Effector memory CD4-positive, alpha-beta T cell (primary cell): Measurements from ENCODE around the gene SEMA4F.

Source experiments
- DNase-seq, 3 donors: peaks; one replicate each; pipeline ENCODE4 v3.0.0-alpha.2; 2020
- H3K27ac ChIP-seq: 2 replicates; pipeline ENCODE4 v1.7.0; 2013; ENCODE audit warnings: mild to moderate bottlenecking, low read length, moderate library complexity; ENCODE audit not compliant: insufficient read depth, poor library complexity, severe bottlenecking
- H3K27me3 ChIP-seq: replicated peaks from 2 replicates; pipeline ENCODE4 v1.7.0; 2013; ENCODE audit warnings: mild to moderate bottlenecking, low read length; ENCODE audit not compliant: insufficient read depth, control insufficient read depth, poor library complexity, severe bottlenecking
- H3K36me3 ChIP-seq: 2 replicates; pipeline ENCODE4 v1.7.0; 2013; ENCODE audit warnings: mild to moderate bottlenecking, low read length, moderate library complexity; ENCODE audit not compliant: control insufficient read depth, insufficient read depth
- H3K4me1 ChIP-seq: 2 replicates; pipeline ENCODE4 v1.7.0; 2013; ENCODE audit warnings: low read length, mild to moderate bottlenecking; ENCODE audit not compliant: control insufficient read depth, insufficient read depth, poor library complexity, severe bottlenecking
- H3K4me3 ChIP-seq: 2 replicates; pipeline ENCODE4 v1.7.0; 2013; ENCODE audit warnings: low read length, low read depth, mild to moderate bottlenecking; ENCODE audit not compliant: insufficient read depth, poor library complexity, severe bottlenecking
- H3K9me3 ChIP-seq: 2 replicates; pipeline ENCODE4 v1.7.0; 2013; ENCODE audit warnings: mild to moderate bottlenecking, low read length, moderate library complexity; ENCODE audit not compliant: control insufficient read depth
- total RNA-seq, 3 donors: gene quantifications; one replicate each; lab custom pipeline; 2026; lab: John Stamatoyannopoulos, UW

The SEMA4F gene, protein sequence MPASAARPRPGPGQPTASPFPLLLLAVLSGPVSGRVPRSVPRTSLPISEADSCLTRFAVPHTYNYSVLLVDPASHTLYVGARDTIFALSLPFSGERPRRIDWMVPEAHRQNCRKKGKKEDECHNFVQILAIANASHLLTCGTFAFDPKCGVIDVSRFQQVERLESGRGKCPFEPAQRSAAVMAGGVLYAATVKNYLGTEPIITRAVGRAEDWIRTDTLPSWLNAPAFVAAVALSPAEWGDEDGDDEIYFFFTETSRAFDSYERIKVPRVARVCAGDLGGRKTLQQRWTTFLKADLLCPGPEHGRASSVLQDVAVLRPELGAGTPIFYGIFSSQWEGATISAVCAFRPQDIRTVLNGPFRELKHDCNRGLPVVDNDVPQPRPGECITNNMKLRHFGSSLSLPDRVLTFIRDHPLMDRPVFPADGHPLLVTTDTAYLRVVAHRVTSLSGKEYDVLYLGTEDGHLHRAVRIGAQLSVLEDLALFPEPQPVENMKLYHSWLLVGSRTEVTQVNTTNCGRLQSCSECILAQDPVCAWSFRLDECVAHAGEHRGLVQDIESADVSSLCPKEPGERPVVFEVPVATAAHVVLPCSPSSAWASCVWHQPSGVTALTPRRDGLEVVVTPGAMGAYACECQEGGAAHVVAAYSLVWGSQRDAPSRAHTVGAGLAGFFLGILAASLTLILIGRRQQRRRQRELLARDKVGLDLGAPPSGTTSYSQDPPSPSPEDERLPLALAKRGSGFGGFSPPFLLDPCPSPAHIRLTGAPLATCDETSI
- 13.8 to 22.5 (median 16.5) reads per million in 3 donors for total RNA-seq

- Histone ChIP-seq H3K4me1 (peaks cover 8% of the 10 kb centered on the region), H3K36me3 (peaks cover 3% of the 10 kb centered on the region), H3K9me3 (no peaks in the 10 kb centered on the region), H3K27me3 (no peaks in the 10 kb centered on the region), H3K4me3 (peak within 1 kb of the TSS; percentile 84), H3K27ac (peak within 1 kb of the TSS; percentile 59)
- DNase-seq = peak; percentile 85 to 92 (median 92)
Observed at GRCh38 chr2:74653985-74654882, at the start of gene SEMA4F. Gene SEMA4F (plus strand): TSS chr2:74654247. CDS start chr2:74654377, 130 bp downstream.

DNA sequence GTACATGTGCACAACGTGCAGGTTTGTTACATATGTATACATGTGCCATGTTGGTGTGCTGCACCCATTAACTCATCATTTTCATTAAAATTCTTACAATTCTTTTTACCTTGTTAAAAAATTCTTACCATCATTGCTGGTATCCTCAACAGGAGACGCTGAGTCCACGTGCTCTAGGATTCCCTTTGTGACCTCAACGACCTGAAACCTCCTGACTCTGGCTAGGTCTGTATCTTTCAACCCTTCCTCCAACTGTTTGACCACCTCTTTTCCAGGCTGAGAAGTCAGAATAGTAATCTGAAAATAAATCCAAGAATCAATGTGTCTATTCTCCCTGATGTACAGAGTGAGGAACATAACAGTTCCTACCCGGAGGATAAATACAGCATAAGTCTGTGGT is 47.1 kb upstream of the SEMA4F start:
- Histone ChIP-seq H3K4me1 (no peaks in the 10 kb centered on the region), H3K27me3 (no peaks in the 10 kb centered on the region), H3K36me3 (no peaks in the 10 kb centered on the region), H3K4me3 (no peak overlapping the region), H3K27ac (no peak overlapping the region), H3K9me3 (no peaks in the 10 kb centered on the region)
- DNase-seq = no peak

- no peaks in the 10 kb centered on the region for H3K4me1 ChIP-seq
- H3K27ac ChIP-seq = no peak overlapping the region
- H3K27me3 ChIP-seq = peaks cover 3% of the 10 kb centered on the region
- no peaks in the 10 kb centered on the region for H3K36me3 ChIP-seq
- H3K4me3 ChIP-seq = no peak overlapping the region
- H3K9me3 ChIP-seq = no peaks in the 10 kb centered on the region
- DNase-seq = no peak
Observed at GRCh38 chr2:74617122-74617521, 36.9 kb upstream of the SEMA4F start.

DNA sequence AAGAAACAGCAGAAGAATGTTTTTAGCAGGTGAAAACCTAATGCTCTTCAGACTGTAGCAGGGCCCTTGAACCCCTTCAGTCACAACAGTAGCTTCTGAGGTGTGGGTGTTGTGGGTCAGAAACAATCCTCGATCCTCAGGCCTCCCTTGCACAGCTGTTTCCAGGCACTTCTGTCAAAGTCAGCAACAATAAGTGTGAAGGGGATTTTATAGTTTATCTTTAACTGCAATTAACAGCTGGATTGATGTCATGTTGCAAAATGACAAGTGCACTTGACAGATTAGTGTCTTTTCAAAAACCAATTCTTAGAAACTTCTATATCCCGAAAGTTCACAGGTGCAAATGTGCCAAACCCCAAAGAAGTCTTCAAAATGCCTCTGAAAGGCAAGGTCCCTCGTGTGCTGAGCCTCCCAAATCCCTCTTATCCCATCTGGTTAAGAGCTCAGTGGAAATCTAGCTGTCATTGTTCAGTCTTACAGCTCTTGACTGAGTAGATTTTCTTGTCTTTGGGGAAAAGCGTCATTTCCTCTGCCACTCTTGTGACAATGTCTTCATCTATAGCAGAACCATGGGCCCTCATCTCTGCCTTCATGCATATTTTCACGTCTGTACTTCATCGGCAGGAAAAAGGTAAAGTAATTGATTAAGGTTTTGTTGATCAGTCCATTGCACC is 35.5 kb upstream of the SEMA4F start:
- DNase-seq = no peak
- Histone ChIP-seq H3K27me3 (peaks cover 3% of the 10 kb centered on the region), H3K4me1 (no peaks in the 10 kb centered on the region), H3K27ac (no peak overlapping the region), H3K36me3 (no peaks in the 10 kb centered on the region), H3K4me3 (no peak overlapping the region), H3K9me3 (no peaks in the 10 kb centered on the region)

GRCh38 chr2:74619651-74620297 is 34.3 kb upstream of the SEMA4F start:
- H3K4me3 ChIP-seq = no peak overlapping the region
- no peaks in the 10 kb centered on the region for H3K36me3 ChIP-seq
- no peak for DNase-seq
- H3K27ac ChIP-seq = no peak overlapping the region
- H3K9me3 ChIP-seq = no peaks in the 10 kb centered on the region
- no peaks in the 10 kb centered on the region for H3K27me3 ChIP-seq
- H3K4me1 ChIP-seq = no peaks in the 10 kb centered on the region

GRCh38 chr2:74620671-74621070 is 33.4 kb upstream of the SEMA4F start:
- H3K36me3 ChIP-seq = no peaks in the 10 kb centered on the region
- H3K9me3 ChIP-seq = no peaks in the 10 kb centered on the region
- H3K27ac ChIP-seq = no peak overlapping the region
- DNase-seq = no peak
- H3K4me1 ChIP-seq = no peaks in the 10 kb centered on the region
- H3K27me3 ChIP-seq = no peaks in the 10 kb centered on the region
- H3K4me3 ChIP-seq = no peak overlapping the region

DNA sequence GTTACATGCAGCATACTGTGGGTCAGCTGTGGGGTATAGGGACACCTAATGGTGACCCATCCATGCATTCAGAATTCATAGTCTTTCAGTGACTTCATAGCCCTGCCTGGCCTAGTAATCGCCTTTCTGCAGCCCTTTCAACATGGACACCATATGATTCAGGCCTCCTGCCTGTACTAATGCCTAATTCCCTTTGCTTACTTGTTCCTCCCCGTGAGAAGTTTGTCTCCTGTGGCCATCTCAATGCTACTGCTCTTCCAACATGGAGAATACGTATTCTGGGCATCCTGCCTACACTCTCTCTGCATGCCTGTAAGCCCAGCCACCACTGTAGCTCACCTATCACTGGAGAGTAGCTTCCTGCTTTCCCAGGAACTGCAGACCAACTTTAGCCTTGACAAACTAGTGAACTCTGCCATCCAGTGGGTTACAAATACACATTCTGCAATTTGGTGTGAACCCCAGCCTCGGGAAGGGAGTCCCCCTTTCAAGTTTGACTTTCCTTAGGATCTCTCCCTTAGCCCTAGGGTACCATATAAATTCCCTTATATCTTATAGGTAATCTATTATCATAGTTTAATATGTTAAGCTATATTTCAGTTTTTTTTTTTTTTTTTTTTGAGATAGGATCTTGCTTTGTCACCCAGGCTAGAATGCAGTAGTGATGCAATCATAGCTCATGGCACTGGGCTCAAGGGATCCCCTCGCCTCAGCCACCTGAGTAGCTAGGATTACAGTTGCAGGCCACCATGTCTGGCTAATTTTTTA is 28.2 kb upstream of the SEMA4F start:
- DNase-seq = no peak
- Histone ChIP-seq H3K27me3 (no peaks in the 10 kb centered on the region), H3K9me3 (no peaks in the 10 kb centered on the region), H3K4me1 (no peaks in the 10 kb centered on the region), H3K27ac (no peak overlapping the region), H3K4me3 (no peak overlapping the region), H3K36me3 (no peaks in the 10 kb centered on the region)

GRCh38 chr2:74628538-74629105 is 25.4 kb upstream of the SEMA4F start:
- H3K9me3 ChIP-seq = no peaks in the 10 kb centered on the region
- H3K27me3 ChIP-seq = no peaks in the 10 kb centered on the region
- no peak for DNase-seq
- no peak overlapping the region for H3K4me3 ChIP-seq
- no peaks in the 10 kb centered on the region for H3K36me3 ChIP-seq
- H3K27ac ChIP-seq = no peak overlapping the region
- H3K4me1 ChIP-seq = no peaks in the 10 kb centered on the region
